SK-N-SH treated with all-trans-retinoic acid at 6 μM for 48 hours (cell line): ENCODE results near the gene ADAMTS17.

ENCODE experiments used
- ARNTL ChIP-seq: fragments of 450-650 bp; formaldehyde crosslinking; IDR thresholded peaks from 2 replicates; pipeline ENCODE4 v1.5.0; 2020; ENCODE audit warnings: low read depth, mild to moderate bottlenecking, moderate library complexity, borderline replicate concordance
- CSRNP3 ChIP-seq: fragments of 250-450 bp; sonication (Bioruptor Pico); IDR thresholded peaks from 2 replicates; pipeline ENCODE4 v1.5.1; 2021; ENCODE audit warnings: mild to moderate bottlenecking, moderate library complexity
- ESRRG ChIP-seq: fragments of 250-450 bp; sonication (Bioruptor Pico); IDR thresholded peaks from 2 replicates; pipeline ENCODE4 v1.6.1; 2021; ENCODE audit warnings: mild to moderate bottlenecking
- ISL1 ChIP-seq: fragments of 250-450 bp; sonication (Bioruptor Pico); IDR thresholded peaks from 2 replicates; pipeline ENCODE4 v2.1.2; 2022; ENCODE audit warnings: mild to moderate bottlenecking, moderate library complexity
- SNAI2 ChIP-seq: fragments of 250-450 bp; sonication (Bioruptor Pico); IDR thresholded peaks from 2 replicates; pipeline ENCODE4 v1.5.0; 2020; ENCODE audit warnings: mild to moderate bottlenecking, moderate library complexity
- TCF4 ChIP-seq: fragments of 250-450 bp; sonication (Bioruptor Pico); IDR thresholded peaks from 2 replicates; pipeline ENCODE4 v1.8.0; 2021; ENCODE audit warnings: mild to moderate bottlenecking, moderate library complexity, borderline replicate concordance
- ZC3H10 ChIP-seq: fragments of 250-450 bp; sonication (Bioruptor Pico); IDR thresholded peaks from 2 replicates; pipeline ENCODE4 v1.5.1; 2021; ENCODE audit warnings: mild to moderate bottlenecking, moderate library complexity
- ZNF70 ChIP-seq: fragments of 450-650 bp; formaldehyde crosslinking; IDR thresholded peaks from 2 replicates; pipeline ENCODE4 v1.5.0; 2020; ENCODE audit warnings: mild to moderate bottlenecking, moderate library complexity

GRCh38 chr15:100295939-100296565, 45.7 kb downstream of the ADAMTS17 start:
- TF ChIP-seq ARNTL (CRISPR knock-in tag) (no peak), CSRNP3 (CRISPR knock-in tag) (no peak), ISL1 (CRISPR knock-in tag) (no peak), ZC3H10 (CRISPR knock-in tag) (no peak), ZNF70 (CRISPR knock-in tag) (no peak), SNAI2 (no peak), TCF4 (CRISPR knock-in tag) (no peak), ESRRG (CRISPR knock-in tag) (no peak)
